Thoracic aorta (tissue), 2 donors: Measurements from ENCODE around the gene RIN1. TPM values are rescaled to one million over a fixed set of nuclear protein-coding genes. Genes with fewer than 3 reads are reported as not detected.
"Not testable (repeated sequence)": the region's sequence is repeated elsewhere in the genome, so short reads cannot be mapped to it uniquely, and the experiment has no call there.

Experiments used
- ATAC-seq: fragments of 150-250 bp; one replicate; pipeline ENCODE4 v1.8.0; 2017; ENCODE audit warnings: low read depth; ENCODE audit not compliant: insufficient number of reproducible peaks, low FRiP score
- DNase-seq: peaks from one replicate; pipeline ENCODE4 v3.0.0-alpha.2; 2020; ENCODE audit warnings: low spot score
- H3K27ac ChIP-seq, 2 donors: fragments of 200-600 bp; sonication (generic); 1 replicate in 1 of 2; 2 replicates in 1 of 2; pipeline ENCODE4 v1.5.1; 2016; ENCODE audit warnings: mild to moderate bottlenecking in 2 of 2, moderate library complexity in 2 of 2
- H3K27me3 ChIP-seq: fragments of 200-600 bp; sonication (generic); replicated peaks from 2 replicates; pipeline ENCODE4 v1.6.0; 2016; ENCODE audit warnings: mild to moderate bottlenecking; ENCODE audit not compliant: insufficient read depth
- H3K36me3 ChIP-seq: fragments of 200-600 bp; sonication (generic); one replicate; pipeline ENCODE4 v1.5.1; 2016
- H3K4me1 ChIP-seq, 2 donors: fragments of 200-600 bp; sonication (generic); 1 replicate in 1 of 2; 2 replicates in 1 of 2; pipeline versions ENCODE4 v1.5.1 to v1.6.0; 2016; ENCODE audit warnings: low read depth in 2 of 2, mild to moderate bottlenecking in 1 of 2; ENCODE audit not compliant: control insufficient read depth in 1 of 2
- H3K4me3 ChIP-seq: fragments of 200-600 bp; sonication (generic); 2 replicates; pipeline ENCODE4 v1.5.1; 2016; ENCODE audit warnings: mild to moderate bottlenecking
- H3K9me3 ChIP-seq: fragments of 200-600 bp; sonication (generic); 2 replicates; pipeline ENCODE4 v1.5.1; 2016
- total RNA-seq, 2 donors: library from RNA; depleted of rRNA; stranded (reverse); fragments of >200 nt; gene quantifications; one replicate each; pipeline versions ENCODE4 v1.1.0 to v1.2.3, GENCODE V29; 2016
- TF ChIP-seq, protein P1 (sequence below): fragments of 200-600 bp; sonication (generic); IDR thresholded peaks from one replicate; pipeline ENCODE4 v1.5.1; 2019; ENCODE audit warnings: antibody characterized with exemption

Gene RIN1
- total RNA-seq, 2 donors from 2014 or later, result 7.7 to 7.8 TPM

DNA sequence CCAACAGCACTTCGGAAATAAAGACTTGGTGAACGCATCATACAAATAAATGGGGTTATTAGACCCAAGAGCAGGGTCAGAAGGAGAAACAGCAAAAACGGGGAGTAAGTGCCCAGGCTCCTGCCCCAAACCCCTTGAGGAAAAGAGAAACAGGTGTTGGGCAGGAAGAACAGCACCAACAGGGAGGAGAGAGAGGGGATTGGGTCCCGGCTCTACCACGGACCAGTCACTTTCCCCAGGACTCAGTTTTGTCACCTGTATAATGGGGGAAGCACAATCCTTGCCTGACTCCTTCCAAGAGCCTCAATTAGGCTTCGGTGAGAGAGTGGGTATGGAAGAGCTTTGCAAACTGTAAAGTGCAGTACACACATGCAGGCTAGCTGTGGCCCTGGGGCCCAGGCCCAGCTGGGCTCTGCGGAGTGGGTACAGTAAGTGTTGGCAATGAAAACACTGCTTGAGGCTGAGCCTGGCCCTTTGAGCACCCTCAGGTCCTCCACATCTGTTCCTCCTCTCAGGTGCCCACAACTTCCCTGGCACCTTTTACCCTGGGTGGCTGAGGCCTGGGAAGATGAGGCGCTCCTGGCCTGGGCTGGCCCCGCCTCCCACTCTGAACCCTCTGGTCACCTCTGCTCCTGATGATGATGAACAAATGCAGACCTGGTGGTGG is 26.4 kb upstream of the RIN1 start:
- H3K9me3 ChIP-seq, result no peaks in the 10 kb centered on the region
- no peak for DNase-seq
- no peak for ATAC-seq

DNA sequence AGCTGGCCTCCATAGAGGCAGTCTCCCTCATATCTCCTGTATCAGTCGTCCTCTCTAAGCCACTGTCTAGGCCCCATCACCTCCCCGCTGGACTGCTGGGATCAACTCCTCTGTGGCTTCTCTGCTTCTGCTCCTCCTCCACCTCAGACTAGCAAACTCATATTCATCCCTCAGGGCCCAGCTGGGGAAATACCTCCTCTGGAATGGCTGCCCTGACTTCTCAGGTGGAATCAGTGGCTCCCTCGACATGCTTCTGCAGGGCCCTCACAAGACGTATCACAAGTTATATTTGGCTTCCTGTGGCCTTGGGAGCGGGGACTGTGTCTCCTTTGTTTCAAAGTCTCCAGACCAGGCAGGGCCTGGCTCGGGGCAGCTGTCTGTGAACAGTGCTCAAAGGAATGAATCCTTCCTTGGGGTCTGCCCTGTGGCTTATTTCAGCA is 25.3 kb upstream of the RIN1 start:
- H3K4me3 ChIP-seq, result no peak overlapping the region
- TF ChIP-seq, protein P1, sequence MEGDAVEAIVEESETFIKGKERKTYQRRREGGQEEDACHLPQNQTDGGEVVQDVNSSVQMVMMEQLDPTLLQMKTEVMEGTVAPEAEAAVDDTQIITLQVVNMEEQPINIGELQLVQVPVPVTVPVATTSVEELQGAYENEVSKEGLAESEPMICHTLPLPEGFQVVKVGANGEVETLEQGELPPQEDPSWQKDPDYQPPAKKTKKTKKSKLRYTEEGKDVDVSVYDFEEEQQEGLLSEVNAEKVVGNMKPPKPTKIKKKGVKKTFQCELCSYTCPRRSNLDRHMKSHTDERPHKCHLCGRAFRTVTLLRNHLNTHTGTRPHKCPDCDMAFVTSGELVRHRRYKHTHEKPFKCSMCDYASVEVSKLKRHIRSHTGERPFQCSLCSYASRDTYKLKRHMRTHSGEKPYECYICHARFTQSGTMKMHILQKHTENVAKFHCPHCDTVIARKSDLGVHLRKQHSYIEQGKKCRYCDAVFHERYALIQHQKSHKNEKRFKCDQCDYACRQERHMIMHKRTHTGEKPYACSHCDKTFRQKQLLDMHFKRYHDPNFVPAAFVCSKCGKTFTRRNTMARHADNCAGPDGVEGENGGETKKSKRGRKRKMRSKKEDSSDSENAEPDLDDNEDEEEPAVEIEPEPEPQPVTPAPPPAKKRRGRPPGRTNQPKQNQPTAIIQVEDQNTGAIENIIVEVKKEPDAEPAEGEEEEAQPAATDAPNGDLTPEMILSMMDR, result no peak
- H3K27me3 ChIP-seq, result no peaks in the 10 kb centered on the region
- H3K27ac ChIP-seq, result no peak overlapping the region
- H3K36me3 ChIP-seq, result no peaks in the 10 kb centered on the region
- H3K4me1 ChIP-seq, result no peaks in the 10 kb centered on the region
- no peak for DNase-seq
- no peaks in the 10 kb centered on the region for H3K9me3 ChIP-seq
- no peak for ATAC-seq

More for the DNA sequence above, 26.4 kb upstream of the RIN1 start:
- Histone ChIP-seq H3K36me3 (no peaks in the 10 kb centered on the region), H3K27me3 (no peaks in the 10 kb centered on the region), H3K4me1 (no peaks in the 10 kb centered on the region), H3K27ac (no peak overlapping the region), H3K4me3 (no peak overlapping the region)
- TF ChIP-seq, protein P1, result no peak

DNA sequence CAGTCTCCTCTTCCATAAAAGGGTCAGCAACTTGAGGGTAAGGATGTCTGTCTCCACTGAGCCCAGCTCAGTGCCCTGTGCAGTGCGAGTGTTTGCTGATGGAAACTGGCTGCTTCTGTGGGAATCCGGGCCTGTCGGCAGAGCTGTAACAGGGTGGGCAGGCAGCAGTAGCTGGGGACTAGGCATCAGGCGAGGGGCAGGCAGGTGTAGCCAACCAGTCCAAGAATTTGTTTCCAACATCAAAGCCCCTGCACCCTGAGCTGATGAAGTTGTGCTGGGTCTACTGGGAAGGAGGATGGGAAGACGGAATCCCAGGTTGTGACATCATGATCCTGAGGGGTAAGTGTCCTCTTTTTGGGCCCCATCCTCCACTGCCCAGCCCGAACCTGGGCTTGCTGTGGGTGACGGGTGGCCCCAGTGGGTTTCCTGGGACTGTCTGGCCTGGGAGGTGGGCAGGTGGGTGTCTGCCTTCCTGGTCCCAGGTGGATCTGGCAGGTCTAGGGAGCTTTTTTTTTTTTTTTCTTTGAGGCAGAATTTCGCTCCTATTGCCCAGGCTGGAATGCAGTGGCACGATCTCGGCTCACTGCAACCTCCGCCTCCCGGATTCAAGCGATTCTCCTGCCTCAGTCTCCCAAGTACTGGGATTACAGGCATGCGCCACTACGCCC is 24.3 kb upstream of the RIN1 start:
- Histone ChIP-seq H3K9me3 (no peaks in the 10 kb centered on the region), H3K4me3 (no peak overlapping the region), H3K27ac (no peak overlapping the region), H3K27me3 (no peaks in the 10 kb centered on the region), H3K36me3 (no peaks in the 10 kb centered on the region), H3K4me1 (no peaks in the 10 kb centered on the region)
- ATAC-seq, result no peak
- TF ChIP-seq, protein P1, result no peak
- no peak for DNase-seq

DNA sequence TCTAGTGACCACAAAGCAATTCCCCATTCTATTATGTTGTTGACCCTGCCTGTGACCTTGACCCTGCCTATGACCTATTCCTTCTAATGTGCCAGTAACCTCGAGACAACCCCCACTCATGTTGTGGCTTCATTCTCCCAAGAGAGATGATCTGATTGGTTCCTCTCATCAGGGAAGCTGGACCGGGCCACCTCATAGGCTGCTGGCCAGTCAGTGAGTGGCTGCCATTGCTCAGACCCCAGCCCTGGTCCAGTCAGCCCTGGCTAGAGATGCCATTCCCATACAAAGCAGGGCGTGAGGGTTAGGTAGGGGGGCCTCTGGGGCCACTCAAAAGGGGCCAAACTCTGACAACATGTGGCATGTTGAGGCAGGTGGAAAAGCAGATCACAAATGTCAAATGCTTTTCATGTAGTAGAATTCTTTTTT is 23.4 kb upstream of the RIN1 start:
- no peak overlapping the region for H3K4me3 ChIP-seq
- TF ChIP-seq, protein P1, result no peak
- H3K9me3 ChIP-seq, result no peaks in the 10 kb centered on the region
- ATAC-seq, result no peak
- H3K27me3 ChIP-seq, result no peaks in the 10 kb centered on the region
- DNase-seq, result no peak
- H3K4me1 ChIP-seq, result no peaks in the 10 kb centered on the region
- H3K36me3 ChIP-seq, result no peaks in the 10 kb centered on the region
- no peak overlapping the region for H3K27ac ChIP-seq

DNA sequence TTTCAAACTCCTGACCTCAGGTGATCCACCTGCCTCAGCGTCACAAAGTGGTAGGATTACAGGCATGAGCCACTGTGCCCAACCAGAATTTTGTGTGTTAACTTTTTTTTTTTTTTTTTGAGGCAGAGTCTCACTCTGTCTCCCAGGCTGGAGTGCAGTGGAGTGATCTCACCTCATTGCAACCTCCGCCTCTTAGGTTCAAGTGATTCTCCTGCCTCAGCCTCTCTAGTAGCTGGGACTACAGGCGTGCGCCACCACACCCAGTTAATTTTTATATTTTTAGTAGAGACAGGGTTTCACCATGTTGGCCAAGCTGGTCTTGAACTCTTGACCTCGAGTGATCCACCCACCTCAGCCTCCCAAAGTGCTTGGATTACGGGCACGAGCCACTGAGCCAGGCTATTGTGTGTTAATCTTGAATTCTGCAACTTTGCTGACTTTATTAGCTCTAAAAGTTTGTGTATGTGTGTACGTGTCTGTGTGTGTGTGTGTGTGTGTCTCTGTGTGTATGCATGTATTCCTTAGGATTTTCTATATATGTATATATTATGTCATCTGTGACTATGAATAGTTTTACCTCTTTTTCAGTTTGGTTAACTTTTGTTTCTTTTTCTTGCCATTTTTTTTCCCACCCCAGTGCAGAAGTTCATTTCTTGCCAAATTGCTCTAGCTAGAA is 14.5 kb upstream of the RIN1 start:
- not testable (repeated sequence) for DNase-seq, H3K4me3 ChIP-seq, ATAC-seq, H3K36me3 ChIP-seq, H3K9me3 ChIP-seq, H3K27me3 ChIP-seq, H3K27ac ChIP-seq
- H3K4me1 ChIP-seq, result peaks cover 12 to 20% of the 10 kb centered on the region in 2 donors
